HepG2 (cell line): ENCODE data around the gene GDNF. TPM values are rescaled to one million over a fixed set of nuclear protein-coding genes. Genes with fewer than 3 reads are reported as not detected.

ENCODE experiments used
- ATAC-seq: fragments of 200-7000 bp; cut with Tn5 transposase; 3 replicates; pipeline ENCODE4 v1.9.1; 2020; ENCODE audit warnings: mild to moderate bottlenecking, moderate library complexity
- BruUV-seq: library from RNA; stranded (reverse); fragments of 400-500 nt; replicated peaks from 2 replicates; lab custom pipeline; 2021; lab: Mats Ljungman, UMichigan
- CTCF ChIA-PET: fragments of 300-600 bp; formaldehyde crosslinking; extraction: SDS; loops from one replicate; lab custom pipeline; 2021; ENCODE audit warnings: low total read pairs, inconsistent platforms, low intra/inter-chr PET ratio; lab: Yijun Ruan, JAX
- POLR2A ChIA-PET: fragments of 350-600 bp; sonication (Branson Sonifier 250); formaldehyde crosslinking; loops from one replicate; lab custom pipeline; 2020; ENCODE audit warnings: antibody characterized with exemption, inconsistent platforms; lab: Yijun Ruan, JAX
- DNase-seq: peaks from one replicate; pipeline ENCODE4 v3.0.0-alpha.2; 2015; ENCODE audit warnings: low spot score
- FAIRE-seq: peaks from 3 replicates; lab custom pipeline; 2011; peaks lifted over from hg19 to GRCh38; lab: Jason Lieb, UNC
- H2AFZ ChIP-seq: one replicate; pipeline ENCODE4 v1.6.1; 2011; ENCODE audit warnings: low read length, inconsistent platforms
- H3K27ac ChIP-seq: fragments of 300-600 bp; 3 replicates; pipeline ENCODE4 v1.8.0; 2011; ENCODE audit warnings: mixed run types, mild to moderate bottlenecking, mixed read lengths, low read length, inconsistent platforms; ENCODE audit not compliant: insufficient read depth; ENCODE audit errors: extremely low read length
- H3K27me3 ChIP-seq, 2 experiments: fragments of 200-600 bp in 1 of 2; 2 replicates in 1 of 2; 3 replicates in 1 of 2; pipeline versions ENCODE4 v1.6.0 to v1.8.0; 2011; ENCODE audit warnings: low read length in 2 of 2, mild to moderate bottlenecking in 2 of 2, moderate library complexity in 2 of 2, inconsistent platforms in 1 of 2; ENCODE audit not compliant: insufficient read depth in 2 of 2, control insufficient read depth in 1 of 2
- H3K36me3 ChIP-seq, 2 experiments: fragments of 200-600 bp in 1 of 2; replicated peaks in 1 of 2; 2 replicates in 1 of 2; 3 replicates in 1 of 2; pipeline versions ENCODE4 v1.5.1 to v1.8.0; 2011; ENCODE audit warnings: low read length in 2 of 2, inconsistent platforms in 1 of 2; ENCODE audit not compliant: insufficient read depth in 2 of 2, control insufficient read depth in 1 of 2
- H3K4me1 ChIP-seq: 2 replicates; pipeline ENCODE4 v1.5.1; 2012; ENCODE audit warnings: low read length, inconsistent platforms; ENCODE audit not compliant: insufficient read depth
- H3K4me2 ChIP-seq: 2 replicates; pipeline ENCODE4 v1.6.0; 2011; ENCODE audit warnings: low read depth, low read length, inconsistent platforms
- H3K4me3 ChIP-seq, 3 experiments: fragments of 200-600 bp in 1 of 3; sonication (generic), shearing (Covaris generic) in 1 of 3; replicated peaks in 1 of 3; 2 replicates each; pipeline ENCODE4 v1.5.1; 2011 to 2016; ENCODE audit warnings: low read length in 3 of 3, inconsistent platforms in 2 of 3, low read depth in 2 of 3, mild to moderate bottlenecking in 2 of 3, control low read depth in 1 of 3, mixed read lengths in 1 of 3; ENCODE audit not compliant: insufficient read depth in 1 of 3
- H3K79me2 ChIP-seq: one replicate; pipeline ENCODE4 v1.6.1; 2011; ENCODE audit warnings: low read length, inconsistent platforms; ENCODE audit not compliant: insufficient read depth
- H3K9ac ChIP-seq: 2 replicates; pipeline ENCODE4 v1.6.0; 2011; ENCODE audit warnings: mild to moderate bottlenecking, low read depth, low read length, inconsistent platforms; ENCODE audit not compliant: insufficient read depth
- H3K9me3 ChIP-seq: 2 replicates; pipeline ENCODE4 v1.5.1; 2012; ENCODE audit warnings: mild to moderate bottlenecking, low read length
- H4K20me1 ChIP-seq: 2 replicates; pipeline ENCODE4 v1.6.0; 2011; ENCODE audit warnings: inconsistent platforms, mild to moderate bottlenecking, low read length, moderate library complexity; ENCODE audit not compliant: insufficient read depth
- EED ChIP-seq: sonication (generic); formaldehyde crosslinking; IDR thresholded peaks from 2 replicates; pipeline ENCODE4 v1.5.0; 2020; ENCODE audit warnings: mild to moderate bottlenecking, missing genetic modification reagents
- FOXP1 ChIP-seq, 2 experiments: fragments of 450-650 bp in 1 of 2; IDR thresholded peaks; 2 replicates each; pipeline ENCODE4 v1.6.1; 2017 to 2018; ENCODE audit warnings: antibody characterized with exemption in 1 of 2
- MBNL3 ChIP-seq: fragments of 250-450 bp; sonication (Bioruptor Pico); conservative IDR thresholded peaks from 2 replicates; pipeline ENCODE4 v1.8.0; 2022; ENCODE audit warnings: mild to moderate bottlenecking, inconsistent platforms
- PRMT3 ChIP-seq: sonication (generic); formaldehyde crosslinking; IDR thresholded peaks from 2 replicates; pipeline ENCODE4 v1.8.1; 2022; ENCODE audit warnings: low read depth, mild to moderate bottlenecking, moderate library complexity, missing genetic modification reagents, borderline replicate concordance
- XRCC5 ChIP-seq: fragments of 200-400 bp; formaldehyde crosslinking; optimal IDR thresholded peaks from 2 replicates; pipeline ENCODE3; 2017; ENCODE audit warnings: mild to moderate bottlenecking, low read length
- ZNF274 ChIP-seq: sonication (generic); formaldehyde crosslinking; IDR thresholded peaks from 2 replicates; pipeline ENCODE4 v1.5.1; 2020; ENCODE audit warnings: mild to moderate bottlenecking, missing genetic modification reagents
- ZNF337 ChIP-seq: sonication (generic); formaldehyde crosslinking; IDR thresholded peaks from 2 replicates; pipeline ENCODE4 v1.5.1; 2020; ENCODE audit warnings: missing genetic modification reagents, low read depth, mild to moderate bottlenecking, borderline replicate concordance
- ZNF33A ChIP-seq: sonication (generic); formaldehyde crosslinking; IDR thresholded peaks from 2 replicates; pipeline ENCODE4 v1.5.1; 2020; ENCODE audit warnings: missing genetic modification reagents, mild to moderate bottlenecking, moderate library complexity, borderline replicate concordance
- WGBS: methylation state at CpG from one replicate; pipeline ENCODE4 v1.1.6; 2017; ENCODE audit warnings: low lambda C conversion rate; 5-methylcytosine and 5-hydroxymethylcytosine counted together
- in situ Hi-C: cut with HindIII; loops from 2 replicates; pipeline ENCODE4 v1.10.0; 2017; ENCODE audit warnings: low pct_unique_long_range_greater_than_20kb; ENCODE audit not compliant: extremely low pct_ligation_motif_present
- intact Hi-C: fragments of 100-400 bp; cut with micrococcal nuclease; formaldehyde crosslinking; loops from one replicate; pipeline ENCODE4 v1.10.0; 2022; ENCODE audit not compliant: unreplicated experiment
- polyA plus RNA-seq, 8 experiments: library from polyadenylated mRNA; depleted of rRNA in 3 of 8; stranded (reverse) in 7 of 8; unstranded in 1 of 8; fragments of >200 nt; fragmentation: Illumina TruSeq in 4 of 8; extraction: Trizol in 4 of 8; gene quantifications; 2 replicates each; pipeline versions ENCODE4 v1.2.1 to v1.2.3, GENCODE V29; 2011 to 2016; ENCODE audit warnings: low read depth in 4 of 8, missing spikeins in 1 of 8, mixed read lengths in 1 of 8; ENCODE audit not compliant: insufficient read depth in 1 of 8
- total RNA-seq, 5 experiments: library from RNA; depleted of rRNA; stranded (reverse); fragments of >200 nt; fragmentation: Illumina TruSeq; extraction: Trizol; gene quantifications; 2 replicates each; pipeline ENCODE4 v1.2.3, GENCODE V29; 2016; ENCODE audit warnings: low read depth in 1 of 5
- TF ChIP-seq, protein P1 (sequence below): sonication (generic); formaldehyde crosslinking; conservative IDR thresholded peaks from 2 replicates; pipeline ENCODE4 v1.4.0; 2020; ENCODE audit warnings: mild to moderate bottlenecking, missing genetic modification reagents, moderate library complexity
- TF ChIP-seq, protein P2 (sequence below): sonication (generic); formaldehyde crosslinking; IDR thresholded peaks from 2 replicates; pipeline ENCODE4 v1.4.0; 2020; ENCODE audit warnings: missing genetic modification reagents
- TF ChIP-seq, protein P3 (sequence below): sonication (generic); formaldehyde crosslinking; IDR thresholded peaks from 2 replicates; pipeline ENCODE4 v1.5.0; 2020; ENCODE audit warnings: missing genetic modification reagents, mild to moderate bottlenecking, borderline replicate concordance

Gene GDNF
- total and polyA plus RNA-seq, 2 of the 13 experiments (the other 11 are each of a cell fraction or from before 2014, with no cell fraction given): 0.24 to 0.46 TPM

DNA sequence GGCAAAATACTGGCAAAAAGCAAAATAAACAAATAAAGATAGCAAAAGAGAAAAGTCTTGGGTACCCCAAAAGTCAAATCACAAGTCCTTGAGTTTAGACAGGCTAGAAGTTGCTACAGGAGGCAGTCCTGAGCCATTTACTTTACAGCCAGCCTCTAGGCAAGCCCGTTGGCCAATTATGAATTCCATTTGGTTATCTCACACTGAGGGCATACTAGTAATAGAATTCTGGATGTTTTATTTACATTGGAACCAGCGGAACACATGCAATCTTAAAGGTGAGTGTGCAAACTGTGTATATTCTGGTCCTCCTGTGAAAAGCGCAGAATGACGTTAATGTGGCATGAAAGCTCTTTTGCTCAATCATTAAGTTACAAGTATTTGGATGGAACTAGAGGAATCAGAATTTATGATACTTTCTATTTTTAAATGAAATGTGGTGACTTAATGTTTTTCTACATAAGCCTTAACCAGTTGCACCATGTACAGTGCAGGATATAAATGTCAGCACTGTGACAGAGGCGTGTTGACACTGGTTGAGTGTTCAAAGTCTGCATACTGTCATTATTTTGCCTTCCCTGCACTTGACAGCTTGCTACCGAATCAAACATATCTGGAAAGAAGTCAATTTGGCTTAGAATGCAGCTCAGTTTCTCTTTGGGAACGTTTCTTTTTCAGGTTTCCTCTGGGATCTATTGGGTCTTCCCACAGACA is 7.9 kb downstream of the GDNF start (continued):
- TF ChIP-seq, protein P1, sequence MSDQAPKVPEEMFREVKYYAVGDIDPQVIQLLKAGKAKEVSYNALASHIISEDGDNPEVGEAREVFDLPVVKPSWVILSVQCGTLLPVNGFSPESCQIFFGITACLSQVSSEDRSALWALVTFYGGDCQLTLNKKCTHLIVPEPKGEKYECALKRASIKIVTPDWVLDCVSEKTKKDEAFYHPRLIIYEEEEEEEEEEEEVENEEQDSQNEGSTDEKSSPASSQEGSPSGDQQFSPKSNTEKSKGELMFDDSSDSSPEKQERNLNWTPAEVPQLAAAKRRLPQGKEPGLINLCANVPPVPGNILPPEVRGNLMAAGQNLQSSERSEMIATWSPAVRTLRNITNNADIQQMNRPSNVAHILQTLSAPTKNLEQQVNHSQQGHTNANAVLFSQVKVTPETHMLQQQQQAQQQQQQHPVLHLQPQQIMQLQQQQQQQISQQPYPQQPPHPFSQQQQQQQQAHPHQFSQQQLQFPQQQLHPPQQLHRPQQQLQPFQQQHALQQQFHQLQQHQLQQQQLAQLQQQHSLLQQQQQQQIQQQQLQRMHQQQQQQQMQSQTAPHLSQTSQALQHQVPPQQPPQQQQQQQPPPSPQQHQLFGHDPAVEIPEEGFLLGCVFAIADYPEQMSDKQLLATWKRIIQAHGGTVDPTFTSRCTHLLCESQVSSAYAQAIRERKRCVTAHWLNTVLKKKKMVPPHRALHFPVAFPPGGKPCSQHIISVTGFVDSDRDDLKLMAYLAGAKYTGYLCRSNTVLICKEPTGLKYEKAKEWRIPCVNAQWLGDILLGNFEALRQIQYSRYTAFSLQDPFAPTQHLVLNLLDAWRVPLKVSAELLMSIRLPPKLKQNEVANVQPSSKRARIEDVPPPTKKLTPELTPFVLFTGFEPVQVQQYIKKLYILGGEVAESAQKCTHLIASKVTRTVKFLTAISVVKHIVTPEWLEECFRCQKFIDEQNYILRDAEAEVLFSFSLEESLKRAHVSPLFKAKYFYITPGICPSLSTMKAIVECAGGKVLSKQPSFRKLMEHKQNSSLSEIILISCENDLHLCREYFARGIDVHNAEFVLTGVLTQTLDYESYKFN (CRISPR knock-in tag): no peak
- no peak for TF ChIP-seq EED (CRISPR knock-in tag)

- no peaks in the 10 kb centered on the region for H4K20me1 ChIP-seq
- H3K4me2 ChIP-seq: no peak overlapping the region
- no peak overlapping the region for H3K27ac ChIP-seq
- in situ Hi-C loops (no loop called here), intact Hi-C loops (no loop called here)
- H3K4me1 ChIP-seq: peaks cover 15% of the 10 kb centered on the region
- ATAC-seq: no peak
- no peak overlapping the region for H2AFZ ChIP-seq
- no peak overlapping the region for H3K9ac ChIP-seq
- no TSS peak for BruUV-seq
- H3K36me3 ChIP-seq: no peaks in the 10 kb centered on the region
- H3K27me3 ChIP-seq: peaks cover 0 to 10% of the 10 kb centered on the region in 2 experiments; a peak in 3 of 5 replicates
- no peaks in the 10 kb centered on the region for H3K79me2 ChIP-seq
- ChIA-PET CTCF (no interaction called here), POLR2A (no interaction called here)
- no peak for FAIRE-seq
- no peak for DNase-seq
- 58% methylated on average over 5 of the region's 5 CpGs for WGBS
- H3K9me3 ChIP-seq: no peaks in the 10 kb centered on the region
- TF ChIP-seq, protein P2, sequence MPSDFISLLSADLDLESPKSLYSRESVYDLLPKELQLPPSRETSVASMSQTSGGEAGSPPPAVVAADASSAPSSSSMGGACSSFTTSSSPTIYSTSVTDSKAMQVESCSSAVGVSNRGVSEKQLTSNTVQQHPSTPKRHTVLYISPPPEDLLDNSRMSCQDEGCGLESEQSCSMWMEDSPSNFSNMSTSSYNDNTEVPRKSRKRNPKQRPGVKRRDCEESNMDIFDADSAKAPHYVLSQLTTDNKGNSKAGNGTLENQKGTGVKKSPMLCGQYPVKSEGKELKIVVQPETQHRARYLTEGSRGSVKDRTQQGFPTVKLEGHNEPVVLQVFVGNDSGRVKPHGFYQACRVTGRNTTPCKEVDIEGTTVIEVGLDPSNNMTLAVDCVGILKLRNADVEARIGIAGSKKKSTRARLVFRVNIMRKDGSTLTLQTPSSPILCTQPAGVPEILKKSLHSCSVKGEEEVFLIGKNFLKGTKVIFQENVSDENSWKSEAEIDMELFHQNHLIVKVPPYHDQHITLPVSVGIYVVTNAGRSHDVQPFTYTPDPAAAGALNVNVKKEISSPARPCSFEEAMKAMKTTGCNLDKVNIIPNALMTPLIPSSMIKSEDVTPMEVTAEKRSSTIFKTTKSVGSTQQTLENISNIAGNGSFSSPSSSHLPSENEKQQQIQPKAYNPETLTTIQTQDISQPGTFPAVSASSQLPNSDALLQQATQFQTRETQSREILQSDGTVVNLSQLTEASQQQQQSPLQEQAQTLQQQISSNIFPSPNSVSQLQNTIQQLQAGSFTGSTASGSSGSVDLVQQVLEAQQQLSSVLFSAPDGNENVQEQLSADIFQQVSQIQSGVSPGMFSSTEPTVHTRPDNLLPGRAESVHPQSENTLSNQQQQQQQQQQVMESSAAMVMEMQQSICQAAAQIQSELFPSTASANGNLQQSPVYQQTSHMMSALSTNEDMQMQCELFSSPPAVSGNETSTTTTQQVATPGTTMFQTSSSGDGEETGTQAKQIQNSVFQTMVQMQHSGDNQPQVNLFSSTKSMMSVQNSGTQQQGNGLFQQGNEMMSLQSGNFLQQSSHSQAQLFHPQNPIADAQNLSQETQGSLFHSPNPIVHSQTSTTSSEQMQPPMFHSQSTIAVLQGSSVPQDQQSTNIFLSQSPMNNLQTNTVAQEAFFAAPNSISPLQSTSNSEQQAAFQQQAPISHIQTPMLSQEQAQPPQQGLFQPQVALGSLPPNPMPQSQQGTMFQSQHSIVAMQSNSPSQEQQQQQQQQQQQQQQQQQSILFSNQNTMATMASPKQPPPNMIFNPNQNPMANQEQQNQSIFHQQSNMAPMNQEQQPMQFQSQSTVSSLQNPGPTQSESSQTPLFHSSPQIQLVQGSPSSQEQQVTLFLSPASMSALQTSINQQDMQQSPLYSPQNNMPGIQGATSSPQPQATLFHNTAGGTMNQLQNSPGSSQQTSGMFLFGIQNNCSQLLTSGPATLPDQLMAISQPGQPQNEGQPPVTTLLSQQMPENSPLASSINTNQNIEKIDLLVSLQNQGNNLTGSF (CRISPR knock-in tag): no peak
- TF ChIP-seq ZNF33A (CRISPR knock-in tag) (no peak), ZNF274 (CRISPR knock-in tag) (no peak), MBNL3 (no peak), FOXP1 (IDR thresholded peaks at IDR 0.05) (no peak), FOXP1 (CRISPR knock-in tag; IDR thresholded peaks at IDR 0.05) (no peak), XRCC5 (no peak), PRMT3 (CRISPR knock-in tag) (no peak), ZNF337 (CRISPR knock-in tag) (no peak)
- TF ChIP-seq, protein P3, sequence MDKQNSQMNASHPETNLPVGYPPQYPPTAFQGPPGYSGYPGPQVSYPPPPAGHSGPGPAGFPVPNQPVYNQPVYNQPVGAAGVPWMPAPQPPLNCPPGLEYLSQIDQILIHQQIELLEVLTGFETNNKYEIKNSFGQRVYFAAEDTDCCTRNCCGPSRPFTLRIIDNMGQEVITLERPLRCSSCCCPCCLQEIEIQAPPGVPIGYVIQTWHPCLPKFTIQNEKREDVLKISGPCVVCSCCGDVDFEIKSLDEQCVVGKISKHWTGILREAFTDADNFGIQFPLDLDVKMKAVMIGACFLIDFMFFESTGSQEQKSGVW (CRISPR knock-in tag): no peak
- no peak overlapping the region for H3K4me3 ChIP-seq
Observed at GRCh38 chr5:37830348-37830747, 9.5 kb downstream of the GDNF start.
